NCI-H748 (cell line): ENCODE data around the gene EREG.

Experiments
- DNase-seq: peaks from one replicate; lab custom pipeline; 2025; ENCODE audit not compliant: unreplicated experiment; lab: John Stamatoyannopoulos, UW

Gene EREG

GRCh38 chr4:74364652-74365491, at the start of gene EREG:
Gene EREG (plus strand): TSS chr4:74365145. CDS start chr4:74365309, 164 bp downstream.
- DNase-seq = peak; percentile 55

- DNase-seq = no peak
These were observed 49.6 kb upstream of the EREG start for GRCh38 chr4:74315376-74315775.

- DNase-seq = no peak
These were observed 48.5 kb upstream of the EREG start for GRCh38 chr4:74316397-74316796.

- DNase-seq = no peak
These were observed 47.2 kb upstream of the EREG start for GRCh38 chr4:74317616-74318246.

GRCh38 chr4:74318276-74318675, 46.7 kb upstream of the EREG start:
- no peak for DNase-seq

GRCh38 chr4:74319470-74319869, 45.5 kb upstream of the EREG start:
- no peak for DNase-seq

- peak; percentile 33 for DNase-seq
These were observed 44.3 kb upstream of the EREG start for GRCh38 chr4:74320559-74321118.

- no peak for DNase-seq
These were observed 42.6 kb upstream of the EREG start for GRCh38 chr4:74322301-74322700.

- DNase-seq = no peak
These were observed 41.3 kb upstream of the EREG start for GRCh38 chr4:74323663-74324062.

GRCh38 chr4:74324262-74324661, 40.7 kb upstream of the EREG start:
- no peak for DNase-seq

GRCh38 chr4:74325886-74326285, 39.1 kb upstream of the EREG start:
- DNase-seq = no peak

- no peak for DNase-seq
These were observed 37.2 kb upstream of the EREG start for GRCh38 chr4:74327762-74328161.

GRCh38 chr4:74328501-74328900, 36.4 kb upstream of the EREG start:
- no peak for DNase-seq

- no peak for DNase-seq
These were observed 35.6 kb upstream of the EREG start for GRCh38 chr4:74329307-74329706.

- no peak for DNase-seq
These were observed 34.6 kb upstream of the EREG start for GRCh38 chr4:74330295-74330750.

GRCh38 chr4:74331252-74331651, 33.7 kb upstream of the EREG start:
- no peak for DNase-seq

- no peak for DNase-seq
These were observed 33.0 kb upstream of the EREG start for GRCh38 chr4:74331944-74332343.

GRCh38 chr4:74334636-74335035, 30.3 kb upstream of the EREG start:
- no peak for DNase-seq

- no peak for DNase-seq
These were observed 29.5 kb upstream of the EREG start for GRCh38 chr4:74335341-74336021.

GRCh38 chr4:74338792-74339333, 26.1 kb upstream of the EREG start:
- no peak for DNase-seq

- no peak for DNase-seq
These were observed 25.4 kb upstream of the EREG start for GRCh38 chr4:74339501-74339900.
